HG02642 (cell line): ENCODE measurements around the gene CECR2.
"Not testable (repeated sequence)": the region's sequence is repeated elsewhere in the genome, so short reads cannot be mapped to it uniquely, and the experiment has no call there.

Experiments
- ATAC-seq: cut with Tn5 transposase; IDR thresholded peaks from one replicate; pipeline ENCODE4 v1.9.1; 2021; ENCODE audit warnings: mild to moderate bottlenecking; ENCODE audit not compliant: unreplicated experiment, poor library complexity

Gene CECR2

GRCh38 chr22:17397756-17398547 is 28.7 kb downstream of the CECR2 start:
- ATAC-seq = no peak

- no peak for ATAC-seq
These were observed 31.0 kb downstream of the CECR2 start for GRCh38 chr22:17400305-17400704.

GRCh38 chr22:17401728-17402127 is 32.5 kb downstream of the CECR2 start:
- ATAC-seq = no peak

- no peak for ATAC-seq
These were observed 33.0 kb downstream of the CECR2 start for GRCh38 chr22:17402293-17402692.

GRCh38 chr22:17403906-17404305 is 34.6 kb downstream of the CECR2 start:
- no peak for ATAC-seq

- ATAC-seq = no peak
These were observed 38.4 kb downstream of the CECR2 start for GRCh38 chr22:17407643-17408042.

- no peak for ATAC-seq
These were observed 41.3 kb downstream of the CECR2 start for GRCh38 chr22:17410576-17410975.

GRCh38 chr22:17411213-17411612 is 42.0 kb downstream of the CECR2 start:
- ATAC-seq = no peak

- no peak for ATAC-seq
These were observed 43.0 kb downstream of the CECR2 start for GRCh38 chr22:17412232-17412631.

GRCh38 chr22:17418890-17419324 is 49.6 kb downstream of the CECR2 start:
- no peak for ATAC-seq

- no peak for ATAC-seq
These were observed 50.1 kb downstream of the CECR2 start for GRCh38 chr22:17419348-17419747.

- no peak for ATAC-seq
These were observed 53.6 kb downstream of the CECR2 start for GRCh38 chr22:17422736-17423343.

GRCh38 chr22:17423616-17424015 is 54.4 kb downstream of the CECR2 start:
- no peak for ATAC-seq

GRCh38 chr22:17427528-17427927 is 58.3 kb downstream of the CECR2 start:
- ATAC-seq = not testable (repeated sequence)

- ATAC-seq = no peak
These were observed 60.3 kb downstream of the CECR2 start for GRCh38 chr22:17429516-17429915.

GRCh38 chr22:17430412-17430811 is 61.2 kb downstream of the CECR2 start:
- no peak for ATAC-seq

- no peak for ATAC-seq
These were observed 61.9 kb downstream of the CECR2 start for GRCh38 chr22:17431179-17431578.

- ATAC-seq = no peak
These were observed 65.6 kb downstream of the CECR2 start for GRCh38 chr22:17434856-17435255.

GRCh38 chr22:17435375-17435774 is 66.1 kb downstream of the CECR2 start:
- no peak for ATAC-seq

GRCh38 chr22:17436382-17436980 is 67.2 kb downstream of the CECR2 start:
- peak; percentile 69 for ATAC-seq

- ATAC-seq = peak; percentile 23
These were observed 67.7 kb downstream of the CECR2 start for GRCh38 chr22:17436981-17437412.
